H1 (cell line): ENCODE results near the gene MAGI3. TPM values are rescaled to one million over a fixed set of nuclear protein-coding genes. Genes with fewer than 3 reads are reported as not detected.

Experiments used
- CTCF ChIA-PET: fragments of 300-600 bp; sonication (Branson Sonifier 250); formaldehyde crosslinking; loops from one replicate; lab custom pipeline; 2021; ENCODE audit not compliant: partially characterized antibody; lab: Charles Lee
- POLR2A ChIA-PET: fragments of 300-600 bp; sonication (Branson Sonifier 250); formaldehyde crosslinking; loops from one replicate; lab custom pipeline; 2021; ENCODE audit warnings: inconsistent platforms; ENCODE audit not compliant: partially characterized antibody; lab: Charles Lee
- DNase-seq, 2 experiments: peaks; one replicate each; pipeline versions ENCODE4 v3.0.0 to v3.0.0-alpha.2; 2010 to 2022; ENCODE audit warnings: low spot score in 2 of 2, low read depth in 1 of 2, mixed read lengths in 1 of 2
- FAIRE-seq: peaks from 2 replicates; lab custom pipeline; 2011; peaks lifted over from hg19 to GRCh38; lab: Jason Lieb, UNC
- H2AFZ ChIP-seq: 2 replicates; pipeline ENCODE4 v1.8.1; 2012; ENCODE audit warnings: low read length, inconsistent platforms
- H2AK5ac ChIP-seq: 2 replicates; pipeline ENCODE4 v1.6.1; 2013; ENCODE audit warnings: low read depth, low read length
- H2BK120ac ChIP-seq: replicated peaks from 2 replicates; pipeline ENCODE3; 2013; ENCODE audit warnings: low read depth, low read length, inconsistent platforms
- H2BK12ac ChIP-seq: 2 replicates; pipeline ENCODE4 v1.6.1; 2013; ENCODE audit warnings: low read depth, low read length
- H2BK15ac ChIP-seq: 2 replicates; pipeline ENCODE4 v1.6.1; 2013; ENCODE audit warnings: low read length
- H2BK20ac ChIP-seq: 2 replicates; pipeline ENCODE4 v1.6.1; 2013; ENCODE audit warnings: low read length
- H2BK5ac ChIP-seq: 2 replicates; pipeline ENCODE4 v1.6.1; 2013; ENCODE audit warnings: low read depth, low read length
- H3K14ac ChIP-seq: 2 replicates; pipeline ENCODE4 v1.6.1; 2013; ENCODE audit warnings: inconsistent platforms; ENCODE audit not compliant: insufficient read length
- H3K18ac ChIP-seq: 2 replicates; pipeline ENCODE4 v1.6.1; 2013; ENCODE audit warnings: low read length; ENCODE audit errors: extremely low read depth
- H3K23ac ChIP-seq: 2 replicates; pipeline ENCODE4 v1.6.1; 2013; ENCODE audit warnings: inconsistent platforms; ENCODE audit not compliant: insufficient read length
- H3K23me2 ChIP-seq: 2 replicates; pipeline ENCODE4 v1.6.1; 2013; ENCODE audit warnings: low read depth, low read length
- H3K27ac ChIP-seq: 2 replicates; pipeline ENCODE4 v1.6.1; 2011; ENCODE audit warnings: low read depth, low read length, inconsistent platforms
- H3K27me3 ChIP-seq, 4 experiments: replicated peaks in 1 of 4; 1 replicate in 1 of 4; 2 replicates in 3 of 4; pipeline versions ENCODE4 v1.6.1 to v1.8.1; 2011 to 2013; ENCODE audit warnings: low read length in 3 of 4, mild to moderate bottlenecking in 3 of 4, inconsistent platforms in 2 of 4, mixed read lengths in 2 of 4, moderate library complexity in 1 of 4; ENCODE audit not compliant: control insufficient read depth in 3 of 4, insufficient read depth in 3 of 4; ENCODE audit errors: extremely low read depth in 1 of 4
- H3K36me3 ChIP-seq, 4 experiments: 2 replicates each; pipeline versions ENCODE4 v1.6.1 to v1.8.1; 2011 to 2013; ENCODE audit warnings: mild to moderate bottlenecking in 4 of 4, low read length in 3 of 4, moderate library complexity in 2 of 4, control low read depth in 1 of 4, inconsistent platforms in 1 of 4; ENCODE audit not compliant: insufficient read depth in 4 of 4, control insufficient read depth in 2 of 4
- H3K4ac ChIP-seq: replicated peaks from 2 replicates; pipeline ENCODE3; 2013; ENCODE audit warnings: low read length, low read depth, mixed read lengths, inconsistent platforms; ENCODE audit not compliant: insufficient read length
- H3K4me1 ChIP-seq, 4 experiments: replicated peaks in 1 of 4; 1 replicate in 1 of 4; 2 replicates in 3 of 4; pipeline versions ENCODE4 v1.6.1 to v1.8.1; 2011 to 2013; ENCODE audit warnings: low read length in 3 of 4, inconsistent platforms in 2 of 4, mixed read lengths in 1 of 4; ENCODE audit not compliant: insufficient read depth in 4 of 4, control insufficient read depth in 3 of 4
- H3K4me2 ChIP-seq, 2 experiments: 2 replicates each; pipeline versions ENCODE4 v1.6.1 to v1.8.1; 2011 to 2013; ENCODE audit warnings: low read depth in 2 of 2, low read length in 2 of 2, control low read depth in 1 of 2, inconsistent platforms in 1 of 2, mild to moderate bottlenecking in 1 of 2; ENCODE audit not compliant: insufficient read depth in 1 of 2
- H3K4me3 ChIP-seq, 4 experiments: fragments of 200-600, 300-600 bp in 1 of 4; sonication (generic), shearing (Covaris generic), sonication (Bioruptor Twin) in 1 of 4; 2 replicates each; pipeline versions ENCODE4 v1.5.1 to v1.8.1; 2011 to 2016; ENCODE audit warnings: low read length in 4 of 4, low read depth in 3 of 4, control low read depth in 2 of 4, inconsistent platforms in 2 of 4, mild to moderate bottlenecking in 2 of 4, mixed read lengths in 1 of 4, moderate library complexity in 1 of 4; ENCODE audit not compliant: insufficient read depth in 2 of 4; ENCODE audit errors: extremely low read depth in 1 of 4
- H3K56ac ChIP-seq: replicated peaks from 2 replicates; pipeline ENCODE3; 2013; ENCODE audit warnings: low read depth, mild to moderate bottlenecking, mixed read lengths, low read length, inconsistent platforms; ENCODE audit not compliant: insufficient read length
- H3K79me1 ChIP-seq: 2 replicates; pipeline ENCODE4 v1.6.1; 2013; ENCODE audit warnings: low read depth, low read length, control low read depth
- H3K79me2 ChIP-seq, 2 experiments: 2 replicates each; pipeline versions ENCODE4 v1.6.1 to v1.8.1; 2012 to 2013; ENCODE audit warnings: low read length in 2 of 2, mild to moderate bottlenecking in 2 of 2, inconsistent platforms in 1 of 2; ENCODE audit not compliant: insufficient read depth in 2 of 2, control insufficient read depth in 1 of 2
- H3K9ac ChIP-seq, 4 experiments: replicated peaks in 1 of 4; 1 replicate in 1 of 4; 2 replicates in 3 of 4; pipeline versions ENCODE4 v1.6.1 to v1.8.1; 2011 to 2013; ENCODE audit warnings: low read depth in 3 of 4, low read length in 3 of 4, control low read depth in 2 of 4, mild to moderate bottlenecking in 2 of 4, moderate library complexity in 2 of 4, inconsistent platforms in 1 of 4; ENCODE audit errors: extremely low read depth in 1 of 4
- H3K9me3 ChIP-seq, 2 experiments: 2 replicates each; pipeline versions ENCODE4 v1.6.1 to v1.8.1; 2012 to 2013; ENCODE audit warnings: mild to moderate bottlenecking in 2 of 2, moderate library complexity in 2 of 2, control low read depth in 1 of 2, inconsistent platforms in 1 of 2, low read depth in 1 of 2, low read length in 1 of 2, mixed read lengths in 1 of 2; ENCODE audit not compliant: insufficient read depth in 2 of 2
- H4K20me1 ChIP-seq, 2 experiments: replicated peaks in 1 of 2; 2 replicates each; pipeline versions ENCODE3 to v1.8.1; 2011 to 2013; ENCODE audit warnings: inconsistent platforms in 2 of 2, low read length in 2 of 2, mild to moderate bottlenecking in 1 of 2; ENCODE audit not compliant: insufficient read depth in 2 of 2, control insufficient read depth in 1 of 2
- H4K5ac ChIP-seq: 2 replicates; pipeline ENCODE4 v1.6.1; 2013; ENCODE audit warnings: low read length, low read depth, mixed read lengths, inconsistent platforms; ENCODE audit not compliant: insufficient read length
- H4K8ac ChIP-seq: 2 replicates; pipeline ENCODE4 v1.8.0; 2013; ENCODE audit warnings: mild to moderate bottlenecking, moderate library complexity, low read length, inconsistent platforms; ENCODE audit not compliant: insufficient read depth; ENCODE audit errors: extremely low read depth
- H4K91ac ChIP-seq: replicated peaks from 2 replicates; pipeline ENCODE3; 2013; ENCODE audit warnings: low read length, mixed read lengths, inconsistent platforms; ENCODE audit not compliant: insufficient read length
- PHF8 ChIP-seq: fragments of 200-600 bp; sonication (generic); conservative IDR thresholded peaks from 2 replicates; pipeline ENCODE4 v1.7.1; 2012; ENCODE audit warnings: low read depth, mild to moderate bottlenecking, inconsistent platforms, low read length, moderate library complexity
- RNF2 ChIP-seq: fragments of 200-900, 300-1000 bp; sonication (generic); IDR thresholded peaks from 2 replicates; pipeline ENCODE4 v1.7.1; 2016; ENCODE audit warnings: borderline replicate concordance, low read depth, mild to moderate bottlenecking, antibody characterized with exemption, low read length; ENCODE audit not compliant: poor library complexity, severe bottlenecking; ENCODE audit errors: missing control alignments
- SP4 ChIP-seq: IDR thresholded peaks from 2 replicates; pipeline ENCODE4 v1.6.1; 2012; ENCODE audit warnings: low read length, inconsistent platforms
- WGBS, 2 experiments: shearing (Covaris generic) in 1 of 2; methylation state at CpG; one replicate each; pipeline versions ENCODE4 v1.1.6 to v1.1.7; 2013 to 2015; ENCODE audit warnings: low lambda C conversion rate in 2 of 2, mixed read lengths in 2 of 2, inconsistent platforms in 1 of 2, low coverage in 1 of 2, missing lambda C conversion rate in 1 of 2; ENCODE audit not compliant: insufficient replicate concordance in 2 of 2, insufficient coverage in 1 of 2, insufficient read length in 1 of 2; ENCODE audit errors: extremely low coverage in 1 of 2, missing lambda C conversion rate in 1 of 2; 5-methylcytosine and 5-hydroxymethylcytosine counted together
- polyA plus RNA-seq, 7 experiments: library from polyadenylated mRNA; depleted of rRNA in 3 of 7; stranded (reverse) in 5 of 7; unstranded in 2 of 7; fragments of >200 nt in 5 of 7; fragments of 200-250 nt in 2 of 7; gene quantifications; 1 replicate in 5 of 7; 2 replicates in 1 of 7; 4 replicates in 1 of 7; pipeline versions ENCODE4 v1.2.1 to v1.2.3, GENCODE V29; 2011 to 2013; ENCODE audit warnings: missing spikeins in 2 of 7, mixed read lengths in 2 of 7
- total RNA-seq: library from RNA; stranded (reverse); fragmentation: NEBNext Ultra II Directional; extraction: Animal tissue kit (Norgen Biotek cat#: 25700); gene quantifications from 2 replicates; pipeline ENCODE4 v1.2.1, GENCODE V29; 2021

MAGI3 gene
- total and polyA plus RNA-seq, 2 of the 8 experiments (the other 6 are each of a cell fraction or from before 2014, with no cell fraction given), result 2.3 to 7.8 TPM

GRCh38 chr1:113530021-113530420 lies 139.7 kb downstream of the MAGI3 start:
- Histone ChIP-seq H2BK12ac (no peak overlapping the region), H3K9me3 (no peaks in the 10 kb centered on the region), H4K91ac (no peak overlapping the region), H3K18ac (no peak overlapping the region), H2AFZ (no peak overlapping the region), H3K4ac (no peak overlapping the region), H3K4me2 (no peak overlapping the region), H3K23me2 (no peaks in the 10 kb centered on the region), H4K20me1 (no peaks in the 10 kb centered on the region), H2AK5ac (no peak overlapping the region), H3K79me1 (no peaks in the 10 kb centered on the region; the same call in 1 of the 2 replicates)
- POLR2A ChIA-PET, result no interaction called here
- TF ChIP-seq RNF2 (no peak), PHF8 (no peak), SP4 (no peak)
- TF ChIP-seq, all 59 proteins: peak for 0
- Histone ChIP-seq H2BK20ac (no peak overlapping the region), H3K56ac (no peak overlapping the region), H3K36me3 (no peaks in the 10 kb centered on the region), H4K5ac (no peak overlapping the region), H3K27me3 (no peaks in the 10 kb centered on the region), H3K4me3 (no peak overlapping the region), H2BK120ac (no peak overlapping the region), H3K4me1 (no peaks in the 10 kb centered on the region), H4K8ac (no peak overlapping the region), H3K9ac (no peak overlapping the region), H3K27ac (no peak overlapping the region), H2BK15ac (no peak overlapping the region), H3K79me2 (no peaks in the 10 kb centered on the region), H3K23ac (no peak overlapping the region), H3K14ac (no peak overlapping the region), H2BK5ac (no peak overlapping the region)
- no peak for FAIRE-seq
- CTCF ChIA-PET, result no interaction called here
- WGBS, 2 experiments, result 83% methylated on average over 4 of the region's 4 CpGs; no CpG with 5 or more reads in 1 of the 2 experiments
- no peak for DNase-seq
